ENCODE results near the gene GRID2IP.
A peak's percentile ranks its signal among the peaks of the same experiment; 100 is the strongest.
"Not testable (repeated sequence)": the region's sequence is repeated elsewhere in the genome, so short reads cannot be mapped to it uniquely, and the experiment has no call there.

Gene GRID2IP
- 0.04 to 0.76 (median 0.39) reads per million in 3 experiments for total RNA-seq

DNA sequence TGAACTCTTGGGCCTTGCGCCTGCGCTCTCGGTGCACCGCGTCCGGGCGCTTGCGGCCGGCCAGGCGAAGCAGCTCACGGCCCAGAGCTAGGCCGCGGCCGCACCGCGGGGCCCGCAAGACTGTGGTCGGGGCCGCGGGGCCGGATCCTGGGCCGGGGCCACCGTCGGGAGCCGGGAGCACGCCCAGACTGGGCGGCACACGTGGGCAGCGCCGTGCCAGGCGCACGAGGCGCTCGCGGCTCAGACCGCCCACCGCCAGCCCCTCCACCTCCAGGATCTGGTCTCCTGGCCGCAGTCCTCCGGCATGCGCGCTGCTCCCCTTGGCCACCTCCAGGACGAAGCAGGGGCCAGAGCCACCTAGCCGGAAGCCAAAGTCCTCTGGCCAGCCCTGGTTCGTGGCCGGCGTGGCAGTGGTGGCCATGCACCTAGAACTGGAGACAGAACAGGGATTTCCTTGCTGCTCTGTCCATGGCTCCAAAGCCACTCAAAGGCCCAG, at the start of gene GRID2IP:
Gene GRID2IP (minus strand): TSS at position 446 of the 496 bp plus-strand sequence. CDS start 25 bp downstream, at position 421.
- DNase-seq, result no peak

DNA sequence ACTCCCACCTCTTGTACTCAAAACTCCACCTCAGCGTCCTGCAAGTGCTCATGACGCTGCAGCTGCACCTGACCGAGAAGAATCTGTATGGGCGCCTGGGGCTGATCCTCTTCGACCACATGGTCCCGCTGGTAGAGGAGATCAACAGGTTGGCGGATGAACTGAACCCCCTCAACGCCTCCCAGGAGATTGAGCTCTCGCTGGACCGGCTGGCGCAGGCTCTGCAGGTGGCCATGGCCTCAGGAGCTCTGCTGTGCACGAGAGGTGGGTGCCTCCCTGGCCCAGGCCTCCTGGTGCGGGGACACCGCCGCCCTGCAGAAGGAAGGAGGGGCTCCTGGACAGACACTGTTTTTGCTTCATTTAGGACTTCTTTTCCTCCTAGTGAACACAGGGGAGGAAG, 48.8 kb upstream of the GRID2IP start:
- DNase-seq, result no peak

DNA sequence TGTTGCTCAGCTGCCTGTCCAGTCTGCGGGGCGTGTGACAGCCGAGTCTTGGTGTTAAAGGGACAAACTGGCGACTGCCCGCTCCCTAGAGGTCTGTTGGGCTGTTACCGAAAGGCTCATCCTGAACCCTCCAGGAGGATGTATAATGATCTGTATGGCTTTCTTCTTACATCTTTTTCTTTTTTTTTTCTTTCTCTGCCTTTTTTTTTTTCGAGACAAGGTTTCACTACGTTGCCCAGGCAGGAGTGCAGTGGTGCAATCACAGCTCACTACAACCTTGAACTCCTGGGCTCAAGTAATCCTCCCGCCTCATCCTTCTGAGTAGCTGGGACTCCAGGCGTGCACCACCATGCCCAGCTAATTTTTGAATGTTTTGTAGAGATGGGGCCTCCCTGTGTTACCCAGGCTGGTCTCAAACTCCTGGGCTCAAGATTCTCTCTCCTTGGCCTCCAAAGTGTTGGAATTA, 39.4 kb upstream of the GRID2IP start:
- DNase-seq, result no peak

DNA sequence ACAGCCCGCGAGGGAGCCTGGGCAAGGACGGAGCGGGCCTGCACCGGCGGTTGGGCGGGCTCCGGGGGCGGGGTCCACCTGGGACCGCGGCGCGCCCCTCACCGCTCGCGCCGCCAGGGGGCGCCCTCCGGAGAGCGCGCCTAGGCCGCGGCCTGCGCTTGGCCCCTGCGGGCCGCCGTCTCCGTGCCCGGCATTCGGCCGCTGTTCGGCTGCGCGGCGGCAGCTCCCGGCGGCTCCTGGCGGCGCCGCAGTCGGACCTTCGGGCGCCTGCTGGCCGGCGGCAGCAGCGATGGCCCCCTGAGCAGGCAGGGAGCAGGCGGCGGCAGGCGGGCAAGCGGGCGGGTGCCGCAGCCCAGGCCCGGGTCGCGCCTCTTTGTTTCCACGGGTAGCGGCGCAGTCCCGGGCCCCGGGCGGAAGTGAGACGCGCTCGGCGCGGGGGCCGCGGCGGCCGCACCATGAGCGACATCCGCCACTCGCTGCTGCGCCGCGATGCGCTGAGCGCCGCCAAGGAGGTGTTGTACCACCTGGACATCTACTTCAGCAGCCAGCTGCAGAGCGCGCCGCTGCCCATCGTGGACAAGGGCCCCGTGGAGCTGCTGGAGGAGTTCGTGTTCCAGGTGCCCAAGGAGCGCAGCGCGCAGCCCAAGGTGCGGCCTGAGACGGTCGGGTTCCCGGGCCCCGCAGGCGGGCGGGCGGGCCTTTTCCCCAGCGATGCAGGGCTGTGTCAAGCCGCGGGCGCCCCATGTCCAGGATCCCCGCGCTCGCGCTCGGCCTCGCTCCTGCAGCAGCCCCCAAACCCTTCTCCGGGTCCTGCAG, 38.8 kb upstream of the GRID2IP start, which contains the start of gene INTS15:
Gene INTS15 (plus strand): TSS at position 193 of the 816 bp plus-strand sequence. CDS start 263 bp downstream, at position 456.
- peak; percentile 87 for DNase-seq

DNA sequence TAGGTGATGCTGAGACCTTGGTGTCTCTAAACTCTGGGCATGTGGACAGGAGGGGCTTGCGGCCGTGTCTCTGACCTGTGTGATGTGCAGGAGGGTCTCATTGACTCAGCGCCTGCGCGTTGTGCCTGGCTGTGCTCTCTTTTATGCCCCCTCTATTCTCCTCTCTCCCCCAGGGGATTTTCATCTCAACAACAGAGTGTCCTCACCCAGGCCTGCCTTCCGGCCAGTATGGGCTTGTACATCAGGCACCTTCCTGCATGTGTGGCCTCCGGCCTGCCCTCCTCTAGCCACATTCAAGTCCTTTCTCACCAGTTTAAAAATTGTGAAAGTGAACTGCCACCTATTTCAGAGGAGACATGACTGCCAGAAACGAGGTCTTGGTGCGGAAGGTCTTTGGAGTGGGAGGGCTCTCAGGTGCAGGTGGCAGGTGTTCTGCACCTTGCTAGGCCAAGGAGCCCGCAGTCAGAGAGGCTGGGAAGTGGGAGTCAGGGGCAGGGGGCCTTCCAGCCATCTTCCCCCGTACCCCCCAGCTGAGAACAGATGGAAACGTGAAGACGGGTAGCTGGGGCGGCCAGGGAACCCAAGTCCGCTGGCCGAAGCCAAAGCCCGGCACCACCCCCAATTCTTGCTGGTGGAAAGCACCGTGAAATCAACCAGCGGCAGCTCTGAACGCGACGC, 38.0 kb upstream of the GRID2IP start:
- no peak for DNase-seq

DNA sequence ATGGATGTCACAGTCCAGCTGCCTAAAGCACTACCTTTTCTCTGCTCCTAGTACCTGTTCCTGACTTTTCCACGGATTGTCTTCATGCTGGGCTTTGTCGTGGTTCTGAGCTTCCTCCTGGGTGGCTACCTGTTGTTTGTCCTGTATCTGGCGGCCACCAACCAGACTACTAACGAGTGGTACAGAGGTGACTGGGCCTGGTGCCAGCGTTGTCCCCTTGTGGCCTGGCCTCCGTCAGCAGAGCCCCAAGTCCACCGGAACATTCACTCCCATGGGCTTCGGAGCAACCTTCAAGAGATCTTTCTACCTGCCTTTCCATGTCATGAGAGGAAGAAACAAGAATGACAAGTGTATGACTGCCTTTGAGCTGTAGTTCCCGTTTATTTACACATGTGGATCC, 37.3 kb upstream of the GRID2IP start:
- no peak for DNase-seq

DNA sequence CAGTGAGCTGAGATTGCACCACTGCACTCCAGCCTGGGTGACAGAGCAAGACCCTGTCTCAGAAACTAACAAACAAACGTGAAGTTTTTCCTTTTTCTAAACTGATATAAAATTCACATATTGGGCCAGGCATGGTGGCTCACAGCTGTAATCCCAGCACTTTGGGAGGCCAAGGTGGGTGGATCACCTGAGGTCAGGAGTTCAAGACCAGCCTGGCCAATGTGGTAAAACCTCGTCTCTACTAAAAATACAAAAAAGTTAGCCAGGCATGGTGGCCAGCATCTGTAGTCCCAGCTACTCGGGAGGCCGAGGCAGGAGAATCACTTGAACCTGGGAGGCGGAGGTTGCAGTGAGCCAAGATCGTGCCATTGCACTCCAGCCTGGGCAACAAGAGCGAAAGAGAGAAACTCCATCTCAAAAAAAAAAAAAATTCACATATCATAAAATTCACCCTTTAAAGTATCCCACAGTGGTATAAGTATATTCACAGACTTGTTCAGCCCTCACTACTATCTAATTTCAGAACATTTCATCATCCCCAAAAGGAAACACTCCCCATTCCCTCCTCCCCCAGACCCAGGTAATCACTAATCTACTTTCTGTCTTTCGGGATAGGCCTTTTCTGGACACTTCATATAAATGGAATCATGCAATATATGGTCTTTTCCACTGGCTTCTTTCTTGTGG, 34.6 kb upstream of the GRID2IP start:
- not testable (repeated sequence) for DNase-seq

DNA sequence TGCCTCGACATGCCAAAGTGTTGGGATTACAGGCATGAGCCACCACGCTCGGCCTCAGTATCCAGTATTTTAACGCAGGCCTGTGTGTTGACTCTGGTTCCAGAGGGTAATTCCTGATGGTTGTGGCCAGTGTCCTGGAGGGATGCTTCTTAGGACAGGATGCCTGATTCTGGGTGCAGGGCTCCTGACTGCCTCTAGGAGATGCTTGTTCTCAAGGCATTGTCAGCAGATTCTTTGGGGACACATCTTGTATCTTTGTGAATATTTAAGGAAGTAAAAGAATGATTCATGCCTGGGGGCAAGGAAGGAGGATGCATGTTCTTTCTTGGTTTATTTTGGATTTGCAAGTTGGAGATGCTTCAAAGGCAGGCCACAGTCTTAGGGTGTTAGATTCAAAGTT, 28.2 kb upstream of the GRID2IP start:
- no peak for DNase-seq

DNA sequence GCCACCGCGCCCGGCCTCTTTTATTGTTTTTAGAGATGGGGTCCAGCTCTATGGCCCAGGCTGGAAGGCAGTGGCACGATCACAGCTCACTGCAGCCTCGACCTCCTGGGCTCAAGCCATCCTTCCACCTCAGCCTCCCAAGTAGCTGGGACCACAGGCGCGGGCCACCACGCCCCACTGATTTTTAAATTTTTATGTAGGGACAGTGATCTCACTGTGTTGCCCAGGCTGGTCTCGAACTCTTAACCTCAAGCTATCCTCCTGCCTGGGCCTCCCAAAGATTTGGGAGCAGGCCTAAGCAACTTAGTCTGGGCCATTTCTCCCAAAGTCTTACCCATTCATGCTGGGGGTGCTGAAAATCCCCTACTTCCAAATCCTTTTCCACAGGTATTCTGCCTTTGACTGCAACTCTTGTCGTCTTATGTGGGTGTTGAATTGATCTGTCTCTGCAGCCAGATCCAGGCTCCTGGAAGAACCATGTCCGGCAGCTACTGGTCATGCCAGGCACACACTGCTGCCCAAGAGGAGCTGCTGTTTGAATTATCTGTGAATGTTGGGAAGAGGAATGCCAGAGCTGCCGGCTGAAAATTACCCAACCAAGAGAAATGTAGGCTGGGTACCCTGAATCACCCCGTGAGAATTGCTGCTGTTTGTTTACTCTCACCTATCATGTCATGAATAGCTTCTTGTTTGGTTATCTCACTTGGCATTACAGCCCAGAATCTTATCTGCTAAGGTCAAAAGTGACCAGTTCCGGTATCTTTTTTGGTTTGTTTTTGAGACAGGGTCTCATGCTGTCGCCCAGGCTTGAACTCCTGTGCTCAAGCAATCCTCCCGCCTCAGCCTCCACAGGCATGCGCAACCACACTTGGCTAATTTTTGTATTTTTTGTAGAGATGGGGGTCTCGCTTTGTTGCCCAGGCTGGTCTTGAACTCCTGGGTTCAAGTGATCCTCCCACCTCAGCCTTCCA, 27.1 kb upstream of the GRID2IP start:
- no peak for DNase-seq

DNA sequence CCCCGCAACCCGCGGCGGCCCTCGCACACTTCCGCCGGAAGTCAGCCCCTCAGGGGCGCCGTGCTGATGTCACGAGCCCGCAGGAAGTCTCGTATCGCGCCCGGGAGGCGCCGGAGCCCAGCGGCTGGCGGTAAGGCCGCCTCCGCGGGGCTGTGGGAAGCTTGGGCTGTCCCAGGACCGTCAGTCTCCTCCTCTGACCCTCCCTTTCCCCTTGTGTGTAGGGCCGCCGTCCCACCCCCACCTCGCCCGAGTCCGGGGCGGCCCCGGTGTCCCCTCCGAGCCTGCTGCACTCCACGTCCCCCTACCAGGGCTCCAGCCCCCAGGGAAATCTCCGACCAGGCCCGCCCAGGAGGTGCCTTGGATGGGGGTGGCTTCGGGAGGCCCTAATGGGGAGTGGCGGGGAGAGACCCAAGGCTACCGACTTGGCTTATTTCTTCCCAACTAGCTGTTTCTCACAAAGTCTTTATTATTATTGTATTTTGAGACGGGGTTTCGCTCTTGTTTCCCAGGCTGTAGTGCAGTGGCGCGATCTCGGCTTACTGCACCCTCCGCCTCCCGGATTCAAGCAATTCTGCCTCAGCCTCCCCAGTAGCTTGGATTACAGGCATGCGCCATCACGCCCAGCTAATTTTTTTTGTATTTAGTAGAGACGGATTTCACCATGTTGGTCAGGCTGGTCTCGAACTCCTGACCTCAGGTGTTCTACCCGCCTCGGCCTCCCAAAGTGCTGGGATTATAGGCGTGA, 26.3 kb upstream of the GRID2IP start, which contains the start of gene ZDHHC4:
Gene ZDHHC4 (plus strand): TSS at position 86 of the 745 bp plus-strand sequence. CDS start 3,108 bp downstream, outside the sequence.
- DNase-seq, result peak; percentile 78

DNA sequence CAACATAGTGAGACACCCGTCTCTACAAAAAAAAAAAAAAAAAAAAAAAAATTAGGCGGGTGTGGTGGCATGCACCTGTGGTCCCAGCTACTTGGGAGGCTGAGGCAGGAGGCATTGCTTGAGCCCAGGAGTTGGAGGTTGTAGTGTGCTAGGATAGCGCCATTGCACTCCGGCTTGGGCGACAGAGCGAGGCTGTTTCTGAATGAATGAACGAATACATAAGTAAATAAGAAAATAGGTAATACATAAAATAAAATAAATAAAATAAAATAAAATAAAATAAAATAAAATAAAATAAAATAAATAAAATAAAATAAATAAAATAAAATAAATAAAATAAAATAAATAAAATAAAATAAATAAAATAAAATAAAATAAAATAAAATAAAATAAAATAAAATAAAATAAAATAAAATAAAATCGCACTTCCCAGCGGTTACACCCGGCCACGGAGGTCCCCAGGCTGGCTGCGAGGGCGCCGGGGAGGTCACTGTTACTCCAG, 25.7 kb upstream of the GRID2IP start:
- not testable (repeated sequence) for DNase-seq

DNA sequence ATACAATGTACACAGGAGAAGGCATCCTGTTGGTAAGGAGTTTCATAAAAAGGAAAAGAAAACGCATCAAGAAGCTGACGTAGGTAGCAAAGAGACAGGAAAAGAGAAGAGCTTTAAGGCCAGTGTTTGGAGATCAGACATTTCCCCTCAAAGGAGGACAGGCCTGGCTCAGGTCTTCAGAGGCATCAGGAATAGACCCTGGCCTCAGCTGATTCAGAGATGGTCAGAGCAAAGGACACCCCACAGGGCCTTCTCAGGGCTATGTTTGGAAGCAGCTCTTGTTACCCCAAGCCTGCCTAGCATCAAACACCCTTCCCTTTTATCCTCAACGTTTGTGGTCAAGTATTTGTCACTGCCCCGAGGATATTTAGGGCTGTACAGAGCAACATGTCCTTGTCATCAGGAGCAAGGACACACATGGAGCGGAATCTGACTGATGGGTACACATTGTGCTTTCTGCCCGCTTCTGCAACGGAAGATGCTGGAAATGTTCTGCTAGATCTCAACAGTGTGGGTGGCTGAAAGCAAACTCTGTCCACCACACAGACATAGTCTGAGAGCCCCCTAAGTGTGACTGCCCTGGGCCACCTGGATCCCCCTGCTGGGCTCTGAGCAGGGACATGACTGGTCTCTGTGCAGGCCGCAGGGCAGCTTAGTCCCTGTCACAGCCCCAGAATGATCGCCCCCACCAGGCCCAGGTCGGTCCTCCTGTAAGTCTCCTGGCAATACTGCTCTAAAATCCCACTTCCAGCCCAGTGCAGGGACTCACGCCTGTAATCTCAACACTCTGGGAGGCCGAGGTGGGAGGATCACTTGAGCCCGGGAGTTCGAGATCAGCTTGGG, 25.0 kb upstream of the GRID2IP start:
- DNase-seq, result no peak

DNA sequence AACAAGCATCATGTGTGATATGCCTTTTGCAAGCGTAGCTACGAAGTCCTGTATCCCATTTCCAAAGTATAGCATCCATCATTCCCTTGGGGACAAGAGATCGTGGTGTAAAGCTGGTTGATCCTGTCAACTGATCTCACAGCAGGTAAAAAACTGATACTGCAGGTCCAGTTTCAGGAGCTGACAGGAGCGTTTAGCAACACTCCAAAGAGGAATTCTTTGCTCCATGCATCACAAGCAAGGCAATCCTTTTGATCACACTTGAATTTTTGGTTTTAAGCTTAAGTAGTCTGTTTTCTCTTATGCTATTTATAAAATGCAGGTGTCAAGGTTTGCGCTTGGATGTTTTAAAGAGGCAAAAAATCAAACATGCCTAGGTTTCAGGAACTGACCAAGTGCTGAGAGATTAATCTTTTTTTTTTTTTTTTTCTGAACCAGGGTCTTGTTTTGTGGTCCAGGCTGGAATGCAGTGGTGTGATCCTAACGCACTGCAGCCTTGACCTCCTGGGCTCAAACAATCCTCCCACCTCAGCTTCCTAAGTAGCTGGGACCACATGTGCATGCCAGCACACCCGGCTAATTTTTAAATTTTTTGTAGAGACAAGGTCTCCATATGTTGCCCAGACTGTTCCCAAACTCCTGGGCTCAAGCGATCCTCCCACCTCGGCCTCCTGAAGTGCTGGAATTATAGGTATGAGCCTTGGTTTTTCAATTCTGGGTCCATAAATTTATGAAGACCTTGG, 24.2 kb upstream of the GRID2IP start:
- DNase-seq, result no peak

DNA sequence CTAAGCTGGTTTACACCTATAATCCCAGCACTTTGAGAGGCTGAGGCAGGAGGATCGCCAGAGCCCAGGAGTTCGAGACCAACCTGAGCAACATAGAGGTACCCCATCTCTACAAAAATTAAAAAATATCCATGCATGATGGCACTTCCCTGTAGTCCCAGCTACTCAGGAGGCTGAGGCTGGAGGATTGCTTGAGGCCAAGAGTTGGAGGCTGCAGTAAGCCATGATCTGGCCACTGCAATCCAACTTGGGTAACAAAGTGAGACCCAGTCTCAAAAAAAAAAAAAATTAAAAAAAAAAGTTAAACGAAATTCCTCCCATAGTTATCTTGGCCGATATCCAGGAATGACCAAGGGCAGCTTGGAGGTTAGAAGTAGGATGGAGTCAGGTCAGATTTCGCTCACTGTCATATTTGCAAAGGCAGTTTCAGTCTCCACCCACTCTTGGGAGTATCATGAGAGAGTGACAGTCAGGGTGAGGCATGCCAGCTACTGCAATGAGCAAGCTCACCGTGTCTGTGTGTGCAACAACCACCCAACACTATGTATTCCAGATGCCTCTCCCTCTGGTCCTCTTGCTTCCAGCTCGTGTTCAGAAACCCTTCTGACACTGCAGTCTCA, 20.0 kb upstream of the GRID2IP start:
- DNase-seq, result no peak

DNA sequence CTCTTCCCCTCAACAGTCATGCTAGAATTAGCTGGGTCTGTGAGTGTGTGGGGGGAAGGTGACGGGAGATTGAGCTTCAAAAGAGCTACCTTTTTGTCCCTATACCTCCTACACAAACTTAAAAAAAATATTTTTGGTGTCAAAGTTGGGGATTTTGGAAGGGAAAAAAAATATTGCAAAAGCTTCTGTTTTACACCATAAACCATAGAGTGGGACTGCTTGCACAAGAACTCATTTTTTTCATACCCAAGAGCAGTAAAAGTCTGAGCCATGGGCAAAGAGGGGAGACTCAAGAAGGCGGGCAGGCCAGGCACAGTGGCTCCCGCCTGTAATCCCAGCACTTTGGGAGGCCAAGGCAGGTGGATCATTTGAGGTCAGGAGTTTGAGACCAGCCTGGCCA, 16.6 kb upstream of the GRID2IP start:
- DNase-seq, result no peak

DNA sequence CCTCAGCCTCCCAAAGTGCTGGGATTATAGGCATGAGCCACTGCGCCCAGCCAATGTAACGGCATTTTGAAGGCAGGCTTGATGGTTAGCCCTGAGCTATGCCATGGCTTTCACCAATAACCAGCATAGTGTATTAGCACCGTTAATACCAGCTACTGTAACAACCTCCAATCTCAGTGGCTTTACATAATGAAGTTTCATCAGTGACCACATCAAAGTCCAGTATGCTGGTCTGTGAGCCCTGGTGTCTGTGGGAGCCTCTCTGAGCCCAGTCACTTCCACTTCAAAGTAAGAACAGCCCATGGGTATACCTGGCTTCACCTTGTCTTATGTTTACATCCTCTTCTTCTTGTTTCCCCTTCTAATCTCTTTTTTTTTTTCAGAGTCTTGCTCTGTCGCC, 14.4 kb upstream of the GRID2IP start:
- DNase-seq, result no peak

DNA sequence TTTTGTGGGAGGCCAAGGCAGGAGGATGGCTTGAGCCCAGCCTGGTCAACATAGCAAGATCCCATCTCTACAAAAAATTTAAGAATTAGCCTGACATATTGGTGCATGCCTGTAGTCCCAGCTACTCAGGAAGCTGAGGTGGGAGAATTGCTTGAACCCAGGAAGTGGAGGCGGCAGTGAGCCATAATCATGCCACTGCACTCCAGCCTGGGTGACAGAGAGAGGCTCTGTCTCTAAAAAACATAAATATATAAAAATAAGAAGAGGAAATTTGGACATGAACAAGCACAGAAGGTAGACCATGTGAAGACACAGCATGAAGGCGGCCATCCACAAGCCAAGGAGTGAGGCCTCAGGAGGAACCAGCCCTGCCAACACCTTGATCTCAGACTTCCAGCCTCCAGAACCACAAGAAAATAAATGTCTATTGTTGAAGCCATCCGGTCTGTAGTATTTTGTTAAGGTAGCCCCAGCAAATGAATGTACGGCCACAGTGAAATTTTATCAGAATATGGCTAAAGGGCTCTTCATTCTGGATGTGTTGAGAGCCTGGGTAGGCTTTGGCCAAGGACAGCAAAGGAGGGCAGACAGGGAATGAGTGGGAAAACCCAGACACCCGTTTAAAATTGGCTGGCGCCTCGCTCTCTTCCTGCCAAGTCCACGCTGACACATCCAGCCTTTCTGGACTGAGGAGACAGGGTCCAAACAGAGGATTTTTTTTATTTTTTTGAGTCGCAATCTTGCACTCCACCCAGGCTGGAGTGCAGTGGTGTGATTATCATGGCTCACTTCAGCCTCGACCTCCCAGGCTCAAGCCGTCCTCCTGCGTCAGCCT, 12.9 kb upstream of the GRID2IP start:
- no peak for DNase-seq

DNA sequence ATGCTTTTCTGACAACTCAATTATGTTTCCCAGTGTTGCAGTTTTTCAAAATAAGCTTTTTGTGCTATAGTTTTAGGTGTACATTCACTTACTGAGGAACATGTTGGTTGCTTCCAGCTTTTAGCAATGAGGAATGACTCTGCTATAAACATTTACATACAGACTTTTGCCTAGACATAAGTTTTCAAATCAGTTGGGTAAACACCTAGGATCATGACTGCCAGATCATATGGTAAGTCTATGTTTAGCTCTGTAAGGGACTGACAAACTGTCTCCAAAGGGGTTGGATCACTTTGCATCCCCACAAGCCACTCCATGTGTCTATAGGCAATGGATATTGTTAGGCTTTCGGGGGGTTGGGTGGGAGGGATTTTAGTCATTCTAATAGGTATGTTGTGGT, 10.8 kb upstream of the GRID2IP start:
- no peak for DNase-seq
